ENCODE results near the gene FATE1. TPM values are rescaled to one million over a fixed set of nuclear protein-coding genes. Genes with fewer than 3 reads are reported as not detected.

FATE1 gene
- total and polyA plus RNA-seq, 10 donors, result 0.06 TPM; not detected in 9

DNA sequence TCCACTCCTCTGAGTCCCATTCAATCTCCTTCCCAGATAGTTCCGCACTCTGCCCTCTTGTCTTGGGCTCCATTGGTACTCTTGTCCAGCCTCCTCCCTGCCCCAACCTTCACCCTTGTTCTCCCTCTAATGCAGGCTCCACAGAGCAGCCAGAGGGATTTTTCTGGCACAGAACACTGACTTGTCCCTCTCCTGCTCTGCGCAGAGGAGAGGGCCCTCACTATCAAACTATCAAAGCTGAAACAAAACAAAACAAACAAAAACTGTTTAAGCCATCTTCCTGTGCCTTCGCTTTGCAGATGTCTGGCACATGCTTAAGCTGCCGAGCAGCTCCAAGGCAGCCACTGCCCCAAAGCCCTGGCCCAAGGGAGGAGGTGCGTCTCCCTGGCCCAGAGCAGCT lies 21.7 kb downstream of the FATE1 start:
- no peaks in the 10 kb centered on the region for H3K36me3 ChIP-seq
- H3K27ac ChIP-seq, result no peak overlapping the region
- no peak for TF ChIP-seq POLR2A (IDR thresholded peaks at IDR 0.05)
- TF ChIP-seq, protein P1, sequence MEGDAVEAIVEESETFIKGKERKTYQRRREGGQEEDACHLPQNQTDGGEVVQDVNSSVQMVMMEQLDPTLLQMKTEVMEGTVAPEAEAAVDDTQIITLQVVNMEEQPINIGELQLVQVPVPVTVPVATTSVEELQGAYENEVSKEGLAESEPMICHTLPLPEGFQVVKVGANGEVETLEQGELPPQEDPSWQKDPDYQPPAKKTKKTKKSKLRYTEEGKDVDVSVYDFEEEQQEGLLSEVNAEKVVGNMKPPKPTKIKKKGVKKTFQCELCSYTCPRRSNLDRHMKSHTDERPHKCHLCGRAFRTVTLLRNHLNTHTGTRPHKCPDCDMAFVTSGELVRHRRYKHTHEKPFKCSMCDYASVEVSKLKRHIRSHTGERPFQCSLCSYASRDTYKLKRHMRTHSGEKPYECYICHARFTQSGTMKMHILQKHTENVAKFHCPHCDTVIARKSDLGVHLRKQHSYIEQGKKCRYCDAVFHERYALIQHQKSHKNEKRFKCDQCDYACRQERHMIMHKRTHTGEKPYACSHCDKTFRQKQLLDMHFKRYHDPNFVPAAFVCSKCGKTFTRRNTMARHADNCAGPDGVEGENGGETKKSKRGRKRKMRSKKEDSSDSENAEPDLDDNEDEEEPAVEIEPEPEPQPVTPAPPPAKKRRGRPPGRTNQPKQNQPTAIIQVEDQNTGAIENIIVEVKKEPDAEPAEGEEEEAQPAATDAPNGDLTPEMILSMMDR (IDR thresholded peaks at IDR 0.05 in 8 of 11, conservative IDR thresholded peaks at IDR 0.05 in 3 of 11), result no peak
- TF ChIP-seq POLR2AphosphoS5 (IDR thresholded peaks at IDR 0.05), result no peak
- intact Hi-C loops (cut with DNase I; ENCODE audit: low total_unique reads), result no loop called here
- no peaks in the 10 kb centered on the region for H3K9me3 ChIP-seq
- DNase-seq, result peak; percentile 19
- H3K4me3 ChIP-seq, result no peak overlapping the region
- H3K27me3 ChIP-seq (replicated peaks in 1 of 7), result peaks cover 0 to 3% (median 0%) of the 10 kb centered on the region in 7 donors
- 77 to 90% (median 83%) methylated on average over 4 to 5 of the region's 5 CpGs for WGBS, 5 donors
- no peaks in the 10 kb centered on the region for H3K4me1 ChIP-seq

GRCh38 chrX:151738751-151739150 lies 22.9 kb downstream of the FATE1 start:
- H3K36me3 ChIP-seq, result no peaks in the 10 kb centered on the region
- peak; percentile 54 for DNase-seq

DNA sequence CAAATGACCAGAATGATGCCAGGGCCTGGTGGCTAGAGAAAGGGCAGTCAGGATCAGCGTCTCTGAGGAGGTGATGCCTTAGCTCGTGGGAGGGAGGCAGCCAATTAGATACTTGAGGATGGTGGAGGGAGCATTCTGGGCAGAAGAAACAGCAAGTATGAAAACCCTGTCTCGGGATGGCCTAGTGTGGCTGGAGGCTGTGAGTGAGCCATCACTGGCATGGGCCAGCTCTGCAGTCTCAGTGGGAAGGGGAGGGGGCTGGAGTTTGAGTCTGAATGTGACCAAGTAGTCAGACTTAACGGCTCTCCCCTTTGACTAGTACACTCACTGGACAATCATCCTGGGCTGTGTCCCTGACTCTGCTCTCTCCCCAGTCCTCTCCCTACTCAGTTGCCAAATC lies 25.8 kb downstream of the FATE1 start:
- peak; percentile 33 for DNase-seq
- Histone ChIP-seq H3K27ac (no peak overlapping the region), H3K36me3 (no peaks in the 10 kb centered on the region), H3K27me3 (replicated peaks in 1 of 7) (no peaks in the 10 kb centered on the region), H3K4me1 (no peaks in the 10 kb centered on the region), H3K9me3 (no peaks in the 10 kb centered on the region), H3K4me3 (no peak overlapping the region)
- 56 to 89% (median 68%) methylated on average over 2 to 4 of the region's 4 CpGs for WGBS, 5 donors
- intact Hi-C loops (cut with DNase I; ENCODE audit: low total_unique reads), result no loop called here
- TF ChIP-seq POLR2A (IDR thresholded peaks at IDR 0.05), result no peak
- no peak for TF ChIP-seq POLR2AphosphoS5 (IDR thresholded peaks at IDR 0.05)
- TF ChIP-seq, protein P1 (IDR thresholded peaks at IDR 0.05 in 8 of 11, conservative IDR thresholded peaks at IDR 0.05 in 3 of 11), result no peak

More at GRCh38 chrX:151738751-151739150, 22.9 kb downstream of the FATE1 start:
- Histone ChIP-seq H3K4me3 (no peak overlapping the region), H3K27me3 (replicated peaks in 1 of 7) (no peaks in the 10 kb centered on the region), H3K9me3 (no peaks in the 10 kb centered on the region), H3K27ac (no peak overlapping the region), H3K4me1 (no peaks in the 10 kb centered on the region)
- WGBS, 5 donors, result 74 to 85% (median 81%) methylated on average over 3 to 7 of the region's 7 CpGs
- intact Hi-C loops (cut with DNase I; ENCODE audit: low total_unique reads), result no loop called here
- no peak for TF ChIP-seq POLR2A (IDR thresholded peaks at IDR 0.05)
- TF ChIP-seq POLR2AphosphoS5 (IDR thresholded peaks at IDR 0.05), result no peak
- TF ChIP-seq, protein P1 (IDR thresholded peaks at IDR 0.05 in 8 of 11, conservative IDR thresholded peaks at IDR 0.05 in 3 of 11), result no peak

GRCh38 chrX:151742311-151742710 lies 26.5 kb downstream of the FATE1 start:
- no peaks in the 10 kb centered on the region for H3K9me3 ChIP-seq
- no peaks in the 10 kb centered on the region for H3K27me3 ChIP-seq (replicated peaks in 1 of 7)
- 80 to 100% (median 93%) methylated on average over 1 to 5 of the region's 5 CpGs for WGBS, 5 donors
- H3K4me1 ChIP-seq, result no peaks in the 10 kb centered on the region
- no peak overlapping the region for H3K27ac ChIP-seq
- DNase-seq, result peak; percentile 23
- intact Hi-C loops (cut with DNase I; ENCODE audit: low total_unique reads), result no loop called here
- no peak overlapping the region for H3K4me3 ChIP-seq
- TF ChIP-seq POLR2A (IDR thresholded peaks at IDR 0.05) (no peak), POLR2AphosphoS5 (IDR thresholded peaks at IDR 0.05) (no peak)
- TF ChIP-seq, protein P1 (IDR thresholded peaks at IDR 0.05 in 8 of 11, conservative IDR thresholded peaks at IDR 0.05 in 3 of 11), result no peak
- no peaks in the 10 kb centered on the region for H3K36me3 ChIP-seq

Measured in spleen (tissue), 11 donors.